ENCODE data around the gene CIDEB. TPM values are rescaled to one million over a fixed set of nuclear protein-coding genes. Genes with fewer than 3 reads are reported as not detected.

CIDEB gene
- total RNA-seq, 3 donors from 2014 or later (not counting 1 experiment from before 2014, with no cell fraction given), result 40.0 to 59.6 (median 46.6) TPM

DNA sequence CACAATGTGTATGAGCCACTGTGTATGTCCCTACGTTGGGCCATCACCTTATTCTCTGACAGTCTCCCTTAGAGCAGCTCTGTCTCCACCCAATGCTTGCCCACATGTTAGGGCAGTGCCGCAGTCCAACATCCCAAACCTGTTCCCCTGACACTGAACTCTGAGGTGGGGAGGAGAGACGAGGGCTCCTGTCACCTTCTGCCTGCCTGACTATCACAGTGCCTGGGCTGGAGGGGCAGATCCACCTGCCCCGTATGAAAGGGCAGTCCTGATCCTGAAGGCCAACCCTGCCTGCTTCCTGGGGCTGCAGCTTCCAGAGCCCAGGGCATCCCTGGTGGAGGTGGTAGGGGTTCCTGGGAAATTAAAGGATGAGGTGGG is 47.0 kb downstream of the CIDEB start:
- intact Hi-C loops (cut with micrococcal nuclease), result no loop called here
- H3K4me3 Mint-ChIP-seq, result no peak overlapping the region
- DNase-seq (no peak), ATAC-seq (no peak)
- peaks cover 14% of the 10 kb centered on the region for H3K36me3 ChIP-seq (ENCODE audit: control insufficient read depth, insufficient read depth, low read length)
- no peak overlapping the region for H3K4me3 ChIP-seq (ENCODE audit: low read length)
- no peaks in the 10 kb centered on the region for H3K4me1 ChIP-seq (ENCODE audit: control insufficient read depth, insufficient read depth, low read length)
- WGBS (ENCODE audit: insufficient coverage), result 91% methylated on average over 4 of the region's 4 CpGs
- H3K4me1 Mint-ChIP-seq, result no peaks in the 10 kb centered on the region
- TF ChIP-seq, protein P1, sequence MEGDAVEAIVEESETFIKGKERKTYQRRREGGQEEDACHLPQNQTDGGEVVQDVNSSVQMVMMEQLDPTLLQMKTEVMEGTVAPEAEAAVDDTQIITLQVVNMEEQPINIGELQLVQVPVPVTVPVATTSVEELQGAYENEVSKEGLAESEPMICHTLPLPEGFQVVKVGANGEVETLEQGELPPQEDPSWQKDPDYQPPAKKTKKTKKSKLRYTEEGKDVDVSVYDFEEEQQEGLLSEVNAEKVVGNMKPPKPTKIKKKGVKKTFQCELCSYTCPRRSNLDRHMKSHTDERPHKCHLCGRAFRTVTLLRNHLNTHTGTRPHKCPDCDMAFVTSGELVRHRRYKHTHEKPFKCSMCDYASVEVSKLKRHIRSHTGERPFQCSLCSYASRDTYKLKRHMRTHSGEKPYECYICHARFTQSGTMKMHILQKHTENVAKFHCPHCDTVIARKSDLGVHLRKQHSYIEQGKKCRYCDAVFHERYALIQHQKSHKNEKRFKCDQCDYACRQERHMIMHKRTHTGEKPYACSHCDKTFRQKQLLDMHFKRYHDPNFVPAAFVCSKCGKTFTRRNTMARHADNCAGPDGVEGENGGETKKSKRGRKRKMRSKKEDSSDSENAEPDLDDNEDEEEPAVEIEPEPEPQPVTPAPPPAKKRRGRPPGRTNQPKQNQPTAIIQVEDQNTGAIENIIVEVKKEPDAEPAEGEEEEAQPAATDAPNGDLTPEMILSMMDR (IDR thresholded peaks at IDR 0.05), result no peak
- no peaks in the 10 kb centered on the region for H3K9me3 ChIP-seq (ENCODE audit: control insufficient read depth, insufficient read depth, low read length)
- H3K27ac ChIP-seq (ENCODE audit: low read length), result no peak overlapping the region
- H3K9me3 Mint-ChIP-seq, result no peaks in the 10 kb centered on the region
- no peaks in the 10 kb centered on the region for H3K36me3 Mint-ChIP-seq
- H3K27ac Mint-ChIP-seq, result no peak overlapping the region
- H3K27me3 ChIP-seq (ENCODE audit: control insufficient read depth, insufficient read depth, low read length), result no peaks in the 10 kb centered on the region
- no peaks in the 10 kb centered on the region for H3K27me3 Mint-ChIP-seq (ENCODE audit: low read depth in 2 of 2)

DNA sequence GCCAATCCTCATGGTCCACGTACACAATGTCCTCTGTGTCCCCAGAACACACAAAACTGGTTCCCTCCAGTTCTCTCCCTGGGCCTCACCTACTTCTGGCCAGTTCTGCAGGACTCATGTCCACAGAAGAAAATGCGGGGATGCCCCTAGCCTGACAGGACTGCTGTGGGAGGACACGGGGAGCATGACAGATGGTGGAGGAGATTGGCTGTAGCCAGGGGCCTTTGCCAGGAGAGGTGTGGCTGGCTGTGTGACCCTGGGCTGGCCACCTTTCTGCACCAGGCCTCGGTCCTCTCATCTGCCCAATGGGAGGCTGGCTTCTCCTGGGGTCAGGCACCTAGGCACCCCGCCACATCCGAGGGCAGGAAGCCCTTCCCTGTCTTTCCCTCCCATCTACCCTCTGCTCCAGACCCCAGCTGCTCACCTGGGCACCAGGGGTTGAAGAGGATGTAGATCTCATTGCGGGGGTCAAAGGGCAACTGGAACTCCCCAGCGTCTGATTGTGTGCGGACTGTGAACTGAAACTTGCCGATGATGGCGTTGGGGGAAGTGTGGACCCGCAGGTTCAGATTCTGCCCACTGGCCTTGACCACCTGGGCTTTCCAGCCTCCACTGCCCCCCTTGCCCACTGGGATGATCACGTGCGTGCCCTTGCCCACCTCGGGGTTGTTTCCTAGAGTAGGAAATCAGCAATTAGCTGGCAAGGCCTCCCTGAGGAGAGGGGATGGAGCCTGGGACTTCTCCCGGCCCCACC is 47.6 kb downstream of the CIDEB start:
- Histone ChIP-seq H3K36me3 (ENCODE audit: control insufficient read depth, insufficient read depth, low read length) (peaks cover 9% of the 10 kb centered on the region), H3K9me3 (ENCODE audit: control insufficient read depth, insufficient read depth, low read length) (no peaks in the 10 kb centered on the region), H3K27ac (ENCODE audit: low read length) (no peak overlapping the region), H3K4me1 (ENCODE audit: control insufficient read depth, insufficient read depth, low read length) (no peaks in the 10 kb centered on the region), H3K27me3 (ENCODE audit: control insufficient read depth, insufficient read depth, low read length) (no peaks in the 10 kb centered on the region), H3K4me3 (ENCODE audit: low read length) (no peak overlapping the region)
- intact Hi-C loops (cut with micrococcal nuclease), result no loop called here
- H3K36me3 Mint-ChIP-seq, result no peaks in the 10 kb centered on the region
- no peak overlapping the region for H3K27ac Mint-ChIP-seq
- no peaks in the 10 kb centered on the region for H3K9me3 Mint-ChIP-seq
- TF ChIP-seq, protein P1 (IDR thresholded peaks at IDR 0.05), result no peak
- no peak overlapping the region for H3K4me3 Mint-ChIP-seq
- no peaks in the 10 kb centered on the region for H3K4me1 Mint-ChIP-seq
- no peaks in the 10 kb centered on the region for H3K27me3 Mint-ChIP-seq (ENCODE audit: low read depth in 2 of 2)
- 89% methylated on average over 14 of the region's 16 CpGs for WGBS (ENCODE audit: insufficient coverage)
- ATAC-seq (no peak), DNase-seq (no peak)

DNA sequence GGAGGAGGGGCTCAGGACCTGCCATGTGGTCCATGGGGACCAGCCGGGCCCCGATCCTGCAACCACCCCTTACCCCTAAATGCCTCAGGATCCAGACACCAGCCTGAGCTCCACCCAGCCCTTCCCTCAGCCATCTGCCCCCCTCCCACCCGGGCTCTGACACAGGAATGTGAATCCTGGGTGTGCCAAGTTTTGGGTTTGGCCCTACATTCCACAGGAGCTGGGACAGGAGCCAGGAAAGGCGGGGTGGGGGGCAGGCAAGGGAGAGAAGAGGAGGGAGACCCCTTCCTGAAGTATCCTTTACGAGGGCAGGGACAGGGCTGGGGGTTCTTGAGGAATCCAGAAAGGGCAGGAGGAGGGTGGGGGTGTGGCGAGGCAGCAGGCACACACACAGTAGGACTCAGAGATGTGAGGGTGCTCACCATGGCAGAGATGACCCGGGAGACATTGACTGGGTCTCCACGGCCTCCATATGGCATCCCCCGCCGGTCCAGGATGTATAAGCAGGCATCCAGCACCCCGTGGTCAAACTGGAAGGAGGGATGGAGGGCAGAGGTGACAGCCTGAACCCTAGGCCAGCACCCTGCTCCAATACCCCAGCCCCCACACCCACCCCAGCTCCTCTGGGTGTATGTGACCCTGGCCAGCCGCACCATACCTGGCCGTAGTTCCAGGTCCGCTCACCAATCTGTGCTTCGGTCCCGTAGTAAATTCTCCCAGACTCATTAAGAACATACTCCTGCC is 48.3 kb downstream of the CIDEB start:
- Mint-ChIP-seq H3K27ac (no peak overlapping the region), H3K4me1 (no peaks in the 10 kb centered on the region), H3K4me3 (no peak overlapping the region), H3K9me3 (no peaks in the 10 kb centered on the region), H3K36me3 (no peaks in the 10 kb centered on the region), H3K27me3 (ENCODE audit: low read depth in 2 of 2) (no peaks in the 10 kb centered on the region)
- Histone ChIP-seq H3K4me3 (ENCODE audit: low read length) (no peak overlapping the region), H3K27ac (ENCODE audit: low read length) (no peak overlapping the region), H3K36me3 (ENCODE audit: control insufficient read depth, insufficient read depth, low read length) (peaks cover 8% of the 10 kb centered on the region), H3K9me3 (ENCODE audit: control insufficient read depth, insufficient read depth, low read length) (no peaks in the 10 kb centered on the region), H3K27me3 (ENCODE audit: control insufficient read depth, insufficient read depth, low read length) (no peaks in the 10 kb centered on the region), H3K4me1 (ENCODE audit: control insufficient read depth, insufficient read depth, low read length) (no peaks in the 10 kb centered on the region)
- DNase-seq (no peak), ATAC-seq (no peak)
- TF ChIP-seq, protein P1 (IDR thresholded peaks at IDR 0.05), result no peak
- intact Hi-C loops (cut with micrococcal nuclease), result no loop called here
- WGBS (ENCODE audit: insufficient coverage), result 93% methylated on average over 16 of the region's 16 CpGs

Measured in natural killer cell (primary cell).